ENCODE results near the gene SDHAF1.

SDHAF1 gene

GRCh38 chr19:35990771-35991730, 3.9 kb upstream of the SDHAF1 start:
- no peaks in the 10 kb centered on the region for H3K27me3 ChIP-seq (ENCODE audit: insufficient read depth, poor library complexity, severe bottlenecking)
- no peak overlapping the region for H3K4me3 ChIP-seq (replicated peaks; ENCODE audit: insufficient read depth, low read length)
- DNase-seq (ENCODE audit: low read depth in 1 of 2, low spot score in 1 of 2): no peak
- H3K27ac ChIP-seq (replicated peaks): no peak overlapping the region
- TF ChIP-seq POLR2AphosphoS5 (IDR thresholded peaks at IDR 0.05; ENCODE audit: low read depth) (no peak), SPI1 (IDR thresholded peaks at IDR 0.05; ENCODE audit: borderline replicate concordance, low read depth) (no peak), GABPA (IDR thresholded peaks at IDR 0.05; ENCODE audit: low read depth) (no peak), CTCF (IDR thresholded peaks at IDR 0.05; ENCODE audit: insufficient read depth, low read length) (no peak), REST (IDR thresholded peaks at IDR 0.05; ENCODE audit: insufficient replicate concordance, low read depth) (no peak)

- DNase-seq (ENCODE audit: low read depth in 1 of 2, low spot score in 1 of 2): no peak
- H3K27ac ChIP-seq (replicated peaks): no peak overlapping the region
Measured at GRCh38 chr19:35991731-35992450, 3.1 kb upstream of the SDHAF1 start.

More at GRCh38 chr19:35991731-35992450, 3.1 kb upstream of the SDHAF1 start:
- Histone ChIP-seq H3K4me3 (replicated peaks; ENCODE audit: insufficient read depth, low read length) (no peak overlapping the region), H3K27me3 (ENCODE audit: insufficient read depth, poor library complexity, severe bottlenecking) (no peaks in the 10 kb centered on the region)
- no peak for TF ChIP-seq CTCF (IDR thresholded peaks at IDR 0.05; ENCODE audit: insufficient read depth, low read length)
- TF ChIP-seq SPI1 (IDR thresholded peaks at IDR 0.05; ENCODE audit: borderline replicate concordance, low read depth): no peak
- TF ChIP-seq REST (IDR thresholded peaks at IDR 0.05; ENCODE audit: insufficient replicate concordance, low read depth): no peak
- TF ChIP-seq GABPA (IDR thresholded peaks at IDR 0.05; ENCODE audit: low read depth): no peak
- no peak for TF ChIP-seq POLR2AphosphoS5 (IDR thresholded peaks at IDR 0.05; ENCODE audit: low read depth)

All from HL-60 (cell line).